WTC11 (cell line): Measurements from ENCODE around the gene IGFL4.

Experiments
- ELF4 ChIP-seq: sonication (generic); formaldehyde crosslinking; IDR thresholded peaks from 2 replicates; pipeline ENCODE4 v1.8.1; 2022; ENCODE audit warnings: low read depth, mild to moderate bottlenecking, moderate library complexity, missing genetic modification reagents
- GABPB1 ChIP-seq: sonication (generic); formaldehyde crosslinking; IDR thresholded peaks from 2 replicates; pipeline ENCODE4 v1.8.1; 2023; ENCODE audit warnings: mild to moderate bottlenecking, missing genetic modification reagents
- JUN ChIP-seq: sonication (generic); formaldehyde crosslinking; IDR thresholded peaks from 2 replicates; pipeline ENCODE4 v1.8.0; 2023; ENCODE audit warnings: mild to moderate bottlenecking, missing genetic modification reagents
- NR2C2 ChIP-seq: sonication (generic); formaldehyde crosslinking; IDR thresholded peaks from 2 replicates; pipeline ENCODE4 v1.8.0; 2022; ENCODE audit warnings: mild to moderate bottlenecking, missing genetic modification reagents
- SMAD3 ChIP-seq: sonication (generic); formaldehyde crosslinking; IDR thresholded peaks from 2 replicates; pipeline ENCODE4 v1.8.0; 2022; ENCODE audit warnings: missing genetic modification reagents, mild to moderate bottlenecking, borderline replicate concordance
- ZNF121 ChIP-seq: sonication (generic); formaldehyde crosslinking; IDR thresholded peaks from 2 replicates; pipeline ENCODE4 v1.8.0; 2023; ENCODE audit warnings: missing genetic modification reagents
- TF ChIP-seq, protein P1 (sequence below): fragments of 200-600 bp; IDR thresholded peaks from 2 replicates; pipeline ENCODE4 v1.8.0; 2022; ENCODE audit warnings: antibody characterized with exemption
- TF ChIP-seq, protein P2 (sequence below): sonication (generic); formaldehyde crosslinking; IDR thresholded peaks from 2 replicates; pipeline ENCODE4 v1.8.0; 2022; ENCODE audit warnings: mild to moderate bottlenecking, missing genetic modification reagents
- TF ChIP-seq, protein P3 (sequence below): sonication (generic); formaldehyde crosslinking; IDR thresholded peaks from 2 replicates; pipeline ENCODE4 v1.8.1; 2023; ENCODE audit warnings: mild to moderate bottlenecking, missing genetic modification reagents
- TF ChIP-seq, protein P4 (sequence below): sonication (generic); formaldehyde crosslinking; IDR thresholded peaks from 2 replicates; pipeline ENCODE4 v1.8.1; 2022; ENCODE audit warnings: low read depth, mild to moderate bottlenecking, moderate library complexity, missing genetic modification reagents, borderline replicate concordance

DNA sequence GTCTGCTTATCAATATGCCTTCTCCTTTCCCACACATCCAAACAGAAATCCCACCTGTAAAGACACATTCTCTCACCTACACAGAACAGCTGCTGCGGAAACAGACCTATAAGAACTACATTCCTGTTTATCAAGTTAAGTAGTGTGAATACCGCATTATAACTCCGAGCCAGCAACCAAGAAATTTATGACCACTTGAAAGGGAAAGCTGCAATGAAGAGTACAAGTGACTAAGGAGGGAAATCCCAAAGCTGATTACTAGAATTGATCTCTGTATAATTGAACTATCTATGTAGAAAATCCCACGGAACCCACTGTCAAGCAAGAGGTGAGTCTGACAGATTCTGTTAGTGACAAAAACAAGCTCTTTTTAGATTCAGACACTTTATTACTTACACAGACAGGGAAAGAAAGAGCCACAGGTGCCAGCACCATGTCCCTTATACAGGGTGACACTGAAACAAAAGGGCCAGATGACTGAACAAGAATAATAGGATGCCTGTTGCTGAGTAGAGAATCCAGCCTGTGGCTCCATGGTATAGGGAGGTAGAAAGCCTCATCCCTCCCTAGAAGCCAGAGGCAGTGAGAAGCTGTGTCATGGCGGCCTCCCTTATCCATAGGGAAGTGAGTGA is 1.6 kb upstream of the IGFL4 start:
- TF ChIP-seq, protein P1, sequence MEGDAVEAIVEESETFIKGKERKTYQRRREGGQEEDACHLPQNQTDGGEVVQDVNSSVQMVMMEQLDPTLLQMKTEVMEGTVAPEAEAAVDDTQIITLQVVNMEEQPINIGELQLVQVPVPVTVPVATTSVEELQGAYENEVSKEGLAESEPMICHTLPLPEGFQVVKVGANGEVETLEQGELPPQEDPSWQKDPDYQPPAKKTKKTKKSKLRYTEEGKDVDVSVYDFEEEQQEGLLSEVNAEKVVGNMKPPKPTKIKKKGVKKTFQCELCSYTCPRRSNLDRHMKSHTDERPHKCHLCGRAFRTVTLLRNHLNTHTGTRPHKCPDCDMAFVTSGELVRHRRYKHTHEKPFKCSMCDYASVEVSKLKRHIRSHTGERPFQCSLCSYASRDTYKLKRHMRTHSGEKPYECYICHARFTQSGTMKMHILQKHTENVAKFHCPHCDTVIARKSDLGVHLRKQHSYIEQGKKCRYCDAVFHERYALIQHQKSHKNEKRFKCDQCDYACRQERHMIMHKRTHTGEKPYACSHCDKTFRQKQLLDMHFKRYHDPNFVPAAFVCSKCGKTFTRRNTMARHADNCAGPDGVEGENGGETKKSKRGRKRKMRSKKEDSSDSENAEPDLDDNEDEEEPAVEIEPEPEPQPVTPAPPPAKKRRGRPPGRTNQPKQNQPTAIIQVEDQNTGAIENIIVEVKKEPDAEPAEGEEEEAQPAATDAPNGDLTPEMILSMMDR: no peak
- TF ChIP-seq ZNF121 (CRISPR knock-in tag) (no peak), GABPB1 (CRISPR knock-in tag) (no peak), JUN (CRISPR knock-in tag) (no peak), SMAD3 (CRISPR knock-in tag) (no peak), NR2C2 (no peak), ELF4 (CRISPR knock-in tag) (no peak)
- TF ChIP-seq, protein P2, sequence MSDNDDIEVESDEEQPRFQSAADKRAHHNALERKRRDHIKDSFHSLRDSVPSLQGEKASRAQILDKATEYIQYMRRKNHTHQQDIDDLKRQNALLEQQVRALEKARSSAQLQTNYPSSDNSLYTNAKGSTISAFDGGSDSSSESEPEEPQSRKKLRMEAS: no peak
- TF ChIP-seq, protein P3, sequence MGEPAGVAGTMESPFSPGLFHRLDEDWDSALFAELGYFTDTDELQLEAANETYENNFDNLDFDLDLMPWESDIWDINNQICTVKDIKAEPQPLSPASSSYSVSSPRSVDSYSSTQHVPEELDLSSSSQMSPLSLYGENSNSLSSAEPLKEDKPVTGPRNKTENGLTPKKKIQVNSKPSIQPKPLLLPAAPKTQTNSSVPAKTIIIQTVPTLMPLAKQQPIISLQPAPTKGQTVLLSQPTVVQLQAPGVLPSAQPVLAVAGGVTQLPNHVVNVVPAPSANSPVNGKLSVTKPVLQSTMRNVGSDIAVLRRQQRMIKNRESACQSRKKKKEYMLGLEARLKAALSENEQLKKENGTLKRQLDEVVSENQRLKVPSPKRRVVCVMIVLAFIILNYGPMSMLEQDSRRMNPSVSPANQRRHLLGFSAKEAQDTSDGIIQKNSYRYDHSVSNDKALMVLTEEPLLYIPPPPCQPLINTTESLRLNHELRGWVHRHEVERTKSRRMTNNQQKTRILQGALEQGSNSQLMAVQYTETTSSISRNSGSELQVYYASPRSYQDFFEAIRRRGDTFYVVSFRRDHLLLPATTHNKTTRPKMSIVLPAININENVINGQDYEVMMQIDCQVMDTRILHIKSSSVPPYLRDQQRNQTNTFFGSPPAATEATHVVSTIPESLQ (CRISPR knock-in tag): no peak
- TF ChIP-seq, protein P4, sequence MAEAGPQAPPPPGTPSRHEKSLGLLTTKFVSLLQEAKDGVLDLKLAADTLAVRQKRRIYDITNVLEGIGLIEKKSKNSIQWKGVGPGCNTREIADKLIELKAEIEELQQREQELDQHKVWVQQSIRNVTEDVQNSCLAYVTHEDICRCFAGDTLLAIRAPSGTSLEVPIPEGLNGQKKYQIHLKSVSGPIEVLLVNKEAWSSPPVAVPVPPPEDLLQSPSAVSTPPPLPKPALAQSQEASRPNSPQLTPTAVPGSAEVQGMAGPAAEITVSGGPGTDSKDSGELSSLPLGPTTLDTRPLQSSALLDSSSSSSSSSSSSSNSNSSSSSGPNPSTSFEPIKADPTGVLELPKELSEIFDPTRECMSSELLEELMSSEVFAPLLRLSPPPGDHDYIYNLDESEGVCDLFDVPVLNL (CRISPR knock-in tag): no peak
